Activated CD4-positive, alpha-beta T cell treated with anti-CD3 and anti-CD28 coated beads, Interleukin-2, Interleukin-4, amounts not matched to agents 100 ng/mL and 50 ng/mL, durations not matched to agents 16 hours and 8 hours (primary cell): Measurements from ENCODE around the gene LDLRAD4.

Source experiments
- DNase-seq: peaks from one replicate; pipeline ENCODE4 v3.0.0-alpha.2; 2020; ENCODE audit warnings: low spot score

Gene LDLRAD4

DNA sequence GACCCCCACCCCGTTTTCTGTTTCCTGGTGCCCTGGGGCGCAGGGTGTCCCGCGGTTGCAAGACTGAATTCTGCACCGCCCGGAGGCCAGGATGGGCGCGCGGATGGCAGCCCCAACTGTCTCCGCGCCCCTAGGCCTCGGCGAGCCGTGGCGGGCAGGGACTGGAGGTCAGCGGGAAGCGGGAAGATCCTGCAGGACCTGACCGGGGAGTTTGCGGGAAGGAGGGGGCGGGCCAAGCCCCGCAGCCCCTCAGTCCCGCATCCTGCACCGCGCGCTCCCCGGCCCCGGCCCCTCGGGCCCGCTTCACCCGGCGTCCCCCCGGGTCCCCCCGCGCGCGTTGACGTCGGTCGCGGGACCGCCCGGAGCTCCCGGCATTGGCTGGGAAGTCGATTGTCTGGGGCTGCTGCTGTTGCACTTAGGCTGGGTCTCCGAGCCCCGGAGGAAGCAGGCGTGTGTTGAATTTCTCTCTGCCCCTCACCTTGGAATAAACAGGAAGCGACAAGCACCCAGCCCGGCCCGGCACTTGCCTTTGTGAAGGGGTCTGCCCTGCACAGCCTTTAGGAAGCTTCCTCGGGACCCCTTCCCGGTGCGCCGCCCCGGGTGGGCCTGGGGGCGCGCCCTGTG lies at the start of gene LDLRAD4:
Gene LDLRAD4 (plus strand): TSS at position 393 of the 624 bp plus-strand sequence.
- DNase-seq = no peak

DNA sequence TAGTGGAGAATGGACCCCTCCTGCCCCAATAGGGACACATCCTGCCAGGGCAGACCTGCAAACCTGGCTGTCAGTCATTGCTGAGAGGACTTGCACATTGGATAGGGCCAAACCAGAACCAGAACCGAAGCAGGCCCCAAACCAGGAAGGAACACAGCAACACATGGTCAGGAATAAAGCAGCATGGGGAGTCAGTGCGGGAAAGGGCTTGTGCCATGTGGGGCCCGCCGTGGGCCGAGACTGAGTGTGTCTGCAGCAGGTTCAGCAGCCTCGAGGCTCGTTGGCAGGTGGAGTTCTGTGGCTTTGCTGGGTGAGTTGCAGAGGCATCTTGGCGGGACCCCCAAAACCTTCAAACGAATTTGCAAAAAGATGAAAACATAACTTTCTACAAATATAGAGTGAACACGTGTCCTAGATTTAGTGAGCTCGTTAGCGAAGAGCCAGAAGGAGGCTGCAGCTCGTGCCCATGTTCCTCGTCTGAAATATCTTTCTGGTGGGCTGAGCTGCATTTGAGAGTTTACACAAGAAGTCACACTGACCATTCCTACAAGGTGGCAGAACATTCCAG lies 44.9 kb upstream of the LDLRAD4 start:
- no peak for DNase-seq

DNA sequence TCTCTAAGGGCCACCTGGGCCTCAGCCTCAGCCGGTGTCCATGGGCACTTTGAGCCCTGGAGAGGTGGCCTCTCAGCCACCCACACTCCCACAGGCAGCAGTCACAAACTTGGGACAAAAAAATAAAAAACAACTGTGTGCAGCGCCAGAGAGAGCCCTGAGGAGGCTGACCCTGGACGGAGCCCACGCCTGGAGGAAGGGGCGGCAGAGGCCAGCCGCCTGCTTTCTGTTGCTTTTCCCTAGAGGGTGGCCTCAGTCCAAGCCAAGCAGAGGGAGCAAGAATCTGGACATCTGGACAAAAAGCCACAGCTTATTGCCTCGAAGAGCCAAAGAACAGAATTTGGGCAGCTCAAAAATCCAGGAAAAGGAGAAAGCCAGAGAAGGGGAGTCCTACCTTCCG lies 43.3 kb upstream of the LDLRAD4 start:
- no peak for DNase-seq

DNA sequence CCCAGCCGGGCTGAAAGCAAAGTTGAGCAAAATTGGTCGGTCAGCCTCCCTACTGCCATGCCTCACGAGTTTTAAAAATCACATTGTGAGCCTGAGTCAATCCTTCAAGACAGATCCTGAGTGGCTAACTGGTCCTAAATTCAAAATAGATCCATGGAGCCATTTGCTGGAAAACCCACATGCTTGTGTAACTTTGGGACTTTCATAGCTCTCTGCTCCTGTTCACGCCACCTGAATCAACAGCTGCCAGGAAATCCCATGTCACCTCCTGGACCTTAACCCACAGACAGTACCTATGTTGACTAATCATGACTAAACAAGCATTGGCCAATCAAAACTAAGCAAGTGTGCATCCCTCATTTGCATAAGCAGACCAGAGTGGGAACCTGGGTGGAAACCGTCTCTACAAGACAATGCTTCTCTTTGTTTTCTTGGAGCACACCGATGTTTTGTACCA lies 42.8 kb upstream of the LDLRAD4 start:
- DNase-seq = peak; percentile 23

DNA sequence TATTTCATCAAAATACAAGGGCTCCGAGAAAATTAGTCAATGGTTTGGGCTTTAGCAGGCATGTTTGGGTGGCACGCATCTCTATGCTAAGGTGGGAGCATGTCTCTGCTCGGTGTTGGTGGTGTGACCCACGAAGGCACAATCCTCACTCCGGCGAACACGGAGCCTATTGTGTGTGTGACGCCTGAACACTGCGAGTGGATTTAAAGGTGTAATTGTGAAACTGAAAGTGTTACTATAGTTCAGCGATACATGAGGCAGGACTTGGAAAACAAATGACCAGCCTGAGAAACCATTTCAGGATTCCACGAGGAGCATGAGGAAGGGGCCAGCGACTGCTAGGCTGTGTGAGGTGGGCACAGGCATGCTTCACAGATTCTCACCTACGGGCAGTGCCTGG lies 41.7 kb upstream of the LDLRAD4 start:
- DNase-seq = no peak

DNA sequence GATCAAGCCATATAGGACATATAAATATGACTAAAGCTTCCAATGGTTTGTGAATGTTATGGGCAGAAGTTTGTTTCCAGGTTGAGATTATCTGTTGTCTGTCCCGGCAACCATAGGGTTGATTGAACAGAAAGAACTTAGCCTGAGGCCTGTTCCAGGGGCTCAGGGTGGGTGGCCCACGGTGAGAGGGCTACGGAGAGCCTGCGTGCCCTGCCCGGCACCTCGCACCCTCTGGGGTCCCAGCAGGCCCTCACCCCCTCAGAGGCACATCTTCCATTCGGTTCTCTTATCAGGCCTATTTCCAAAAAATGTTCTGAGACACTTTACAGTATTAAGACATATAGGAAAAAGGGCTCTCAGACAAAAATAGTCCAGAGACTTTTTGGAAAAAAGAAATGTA lies 40.4 kb upstream of the LDLRAD4 start:
- no peak for DNase-seq

DNA sequence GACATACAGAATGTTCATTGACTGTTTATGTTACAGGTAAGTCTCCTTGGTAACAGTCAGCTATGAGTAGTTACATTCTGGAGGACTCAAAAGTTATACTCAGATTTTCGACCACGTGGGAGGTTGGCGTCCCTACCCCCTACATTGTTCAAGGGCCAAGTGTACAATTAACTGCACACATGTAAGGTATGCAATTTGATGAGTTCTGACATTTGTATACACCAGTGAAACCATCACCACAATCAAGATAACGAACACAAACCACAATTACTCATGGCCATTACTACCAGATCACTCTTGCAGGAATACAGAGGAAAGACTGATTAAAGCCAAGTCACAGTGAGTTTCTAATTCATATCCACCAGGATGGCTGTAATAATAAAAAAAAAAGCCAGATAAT lies 39.6 kb upstream of the LDLRAD4 start:
- peak; percentile 55 for DNase-seq

DNA sequence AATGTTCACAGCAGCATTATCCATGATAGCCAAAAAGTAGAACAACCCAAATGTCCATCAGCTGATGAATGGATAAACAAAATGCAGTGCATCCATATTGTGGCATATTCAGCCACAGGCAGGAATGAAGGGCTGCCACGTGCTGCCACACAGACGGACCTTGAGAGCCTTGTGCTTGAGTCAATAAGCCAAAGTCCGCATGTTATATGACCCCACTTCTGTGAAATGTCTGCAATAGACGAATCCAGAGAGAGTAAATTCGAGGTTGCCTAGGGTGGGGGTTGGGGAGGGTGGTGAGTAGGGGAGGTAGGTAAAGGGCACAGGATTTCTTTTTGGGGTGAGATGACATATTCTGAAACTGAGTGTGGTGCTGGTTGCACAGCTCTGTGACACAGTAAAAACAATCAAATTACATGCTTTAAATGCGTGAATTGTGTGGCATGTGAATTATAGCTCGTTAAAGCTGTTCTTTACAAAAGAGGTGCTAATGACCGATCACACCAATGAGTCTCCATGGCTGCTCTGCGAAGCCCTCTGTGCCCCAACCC lies 38.9 kb upstream of the LDLRAD4 start:
- DNase-seq = peak; percentile 66

DNA sequence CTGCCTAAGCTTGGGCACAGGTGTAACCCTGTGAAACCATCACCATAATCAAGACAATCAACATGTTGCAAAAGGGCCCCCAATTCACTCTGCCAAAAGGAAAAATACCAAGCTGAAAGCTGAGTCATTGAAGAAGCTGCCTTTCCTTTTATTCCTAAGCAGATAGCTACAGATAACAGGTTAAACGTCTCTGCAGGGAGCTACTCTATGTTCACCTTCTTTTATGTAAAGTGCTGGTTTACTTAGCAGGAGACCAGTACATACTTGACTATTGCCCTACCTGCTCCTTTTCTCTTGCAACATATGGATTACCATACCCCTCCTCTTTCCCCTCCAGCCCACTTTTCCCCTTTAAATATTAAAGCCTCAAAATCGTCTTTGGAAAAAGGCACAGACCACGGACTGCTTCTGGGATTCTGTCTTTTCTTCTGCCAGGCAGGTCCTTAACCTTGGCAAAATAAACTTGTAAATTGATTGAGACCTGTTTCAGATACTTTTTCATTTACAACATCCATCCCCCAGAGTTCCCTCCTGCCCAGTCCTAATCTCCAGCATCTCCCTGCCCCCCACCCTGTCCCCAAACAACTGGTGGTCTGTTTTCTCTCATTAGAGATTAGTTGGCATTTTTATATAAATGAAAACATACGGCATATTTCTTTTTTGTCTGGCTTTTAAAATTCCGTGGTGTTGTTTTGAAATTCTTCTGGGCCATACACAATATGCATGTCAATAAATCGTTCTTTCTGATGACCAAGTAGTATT lies 37.8 kb upstream of the LDLRAD4 start:
- DNase-seq = no peak

DNA sequence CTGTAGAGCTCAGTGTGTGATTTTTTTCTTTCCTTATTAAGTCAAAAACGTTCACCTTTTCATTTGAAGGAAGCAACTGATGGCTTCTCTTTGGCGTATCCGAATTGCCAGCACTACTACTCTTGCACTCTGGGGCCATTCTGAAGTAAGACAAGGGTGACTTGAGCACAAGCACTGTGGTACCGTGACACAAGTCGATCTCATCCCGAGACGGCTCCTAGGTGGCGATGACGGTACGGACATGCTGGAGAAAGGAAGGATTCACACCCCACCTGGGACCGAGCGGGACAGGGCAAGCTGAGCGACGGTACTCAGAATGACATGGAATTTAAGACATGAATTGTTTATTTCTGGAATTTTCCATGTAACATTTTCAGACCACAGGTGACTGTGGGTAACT lies 36.8 kb upstream of the LDLRAD4 start:
- DNase-seq = no peak

DNA sequence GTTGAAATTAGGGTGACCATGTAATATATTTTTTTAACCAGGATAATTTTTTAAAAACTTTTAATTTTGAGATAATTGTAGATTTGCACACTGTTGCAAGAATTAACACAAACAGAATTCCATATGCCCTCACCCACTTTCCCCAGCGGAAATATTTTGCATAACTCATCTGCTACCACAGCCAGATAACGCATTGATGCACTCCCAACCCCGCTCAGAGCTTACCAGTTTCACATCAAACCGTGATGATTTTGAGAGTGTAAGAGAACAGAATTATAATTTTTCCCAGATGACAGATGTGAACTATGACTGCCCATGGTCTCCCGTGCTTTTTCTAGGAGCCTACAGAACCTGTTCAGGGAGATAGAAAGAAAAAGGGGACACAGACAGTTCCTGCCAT lies 35.2 kb upstream of the LDLRAD4 start:
- DNase-seq = no peak

DNA sequence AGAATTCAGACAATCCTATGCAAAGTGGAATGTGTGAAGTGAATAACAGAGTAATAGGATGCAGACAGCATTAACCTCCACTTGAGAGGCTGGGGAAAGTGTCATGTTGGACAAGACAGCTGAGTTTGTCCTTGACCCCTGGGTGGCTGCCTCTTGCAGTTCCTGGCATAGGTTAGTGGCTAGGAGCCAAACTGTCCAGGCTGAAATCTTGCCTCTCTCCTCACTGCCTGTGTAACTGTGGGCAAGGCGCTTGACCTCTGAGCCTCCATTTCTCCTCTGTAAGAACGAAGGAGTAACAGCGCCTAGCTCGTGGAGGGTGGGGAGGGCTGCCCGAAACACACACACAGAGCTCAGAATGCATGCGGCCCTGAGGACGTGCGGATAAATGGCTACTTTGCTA lies 34.8 kb upstream of the LDLRAD4 start:
- DNase-seq = no peak

DNA sequence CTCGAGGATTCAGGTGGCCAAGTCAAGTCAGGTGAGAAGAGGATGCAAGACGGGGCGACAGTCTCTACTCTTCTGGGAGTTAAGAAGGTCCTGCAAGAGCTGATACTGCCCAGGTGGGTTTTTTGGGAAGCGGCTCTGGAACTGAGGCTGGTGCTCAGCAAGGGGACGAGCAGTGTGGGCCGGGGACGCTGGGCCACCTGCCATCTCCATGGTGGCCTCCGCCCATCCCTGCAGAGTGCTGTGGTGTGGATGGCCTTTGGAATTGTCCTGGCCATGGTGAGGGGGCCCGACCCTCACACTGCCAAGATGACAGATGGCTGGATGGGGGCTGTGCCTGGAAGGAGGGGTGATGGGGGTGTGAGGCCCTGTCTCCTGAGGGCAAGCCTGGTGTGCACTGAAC lies 34.2 kb upstream of the LDLRAD4 start:
- DNase-seq = no peak

DNA sequence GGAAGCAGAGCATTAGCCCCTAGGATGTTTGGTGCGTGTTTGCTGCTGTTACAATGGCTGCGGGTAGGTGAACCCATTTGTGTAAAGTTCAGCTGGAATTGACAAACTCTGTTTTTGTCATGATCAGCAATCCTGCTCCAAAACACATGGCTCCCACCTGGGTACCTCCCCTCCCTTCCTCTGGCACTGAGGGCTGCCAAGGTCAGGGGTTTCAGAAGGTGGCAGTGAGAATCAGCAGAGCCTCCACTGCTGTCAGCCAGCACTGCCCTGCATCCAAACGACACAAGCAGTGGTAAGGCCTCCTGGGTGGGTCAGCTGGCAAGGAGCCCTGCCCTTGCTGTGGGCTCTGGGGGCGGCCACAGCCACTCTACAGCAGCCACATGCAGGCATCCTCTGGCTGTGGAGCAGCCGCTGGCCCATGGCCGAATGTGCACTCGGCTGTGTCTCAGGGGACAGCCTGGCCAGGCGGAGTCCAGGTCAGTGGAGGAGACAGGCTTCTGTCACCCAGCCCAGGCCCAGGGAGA lies 32.8 kb upstream of the LDLRAD4 start:
- DNase-seq = no peak

DNA sequence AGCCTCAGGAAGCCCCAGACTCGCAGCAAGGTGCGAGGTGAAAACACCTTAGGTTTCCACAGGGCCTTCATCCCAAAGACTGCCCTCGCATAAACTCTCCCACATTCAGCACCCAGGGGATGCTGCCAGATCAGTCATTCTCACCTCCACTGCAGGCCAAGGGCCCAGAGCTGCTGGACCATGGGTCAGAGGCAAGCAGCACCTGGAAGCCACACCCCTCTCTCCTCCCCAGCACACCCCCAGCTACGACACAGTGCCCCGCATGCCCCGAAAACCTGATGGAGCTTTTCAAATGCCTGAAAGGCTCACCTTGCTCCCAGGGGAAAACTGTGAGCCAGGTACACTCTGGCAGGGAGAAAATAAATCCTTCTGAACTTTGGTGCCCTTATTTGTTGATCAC lies 31.9 kb upstream of the LDLRAD4 start:
- no peak for DNase-seq

DNA sequence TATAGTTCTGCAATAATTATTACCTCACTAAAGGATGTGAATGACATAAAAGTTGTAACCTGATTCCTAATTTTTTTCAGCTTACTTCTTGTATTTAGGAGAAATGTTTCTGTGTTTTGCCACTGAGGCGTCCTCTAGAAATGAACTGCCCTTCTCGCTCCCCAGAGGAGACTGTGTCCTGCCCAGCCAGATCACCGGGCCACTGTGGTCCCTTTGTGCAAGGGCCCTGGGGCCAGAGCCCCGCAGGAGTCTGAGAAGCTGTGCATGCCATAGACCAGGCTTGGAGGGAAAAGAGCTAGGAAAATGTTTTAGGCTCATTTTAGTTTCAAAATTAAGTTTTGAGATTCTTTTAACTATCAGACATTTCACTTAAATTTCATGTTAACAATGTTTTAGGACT lies 31.1 kb upstream of the LDLRAD4 start:
- no peak for DNase-seq

DNA sequence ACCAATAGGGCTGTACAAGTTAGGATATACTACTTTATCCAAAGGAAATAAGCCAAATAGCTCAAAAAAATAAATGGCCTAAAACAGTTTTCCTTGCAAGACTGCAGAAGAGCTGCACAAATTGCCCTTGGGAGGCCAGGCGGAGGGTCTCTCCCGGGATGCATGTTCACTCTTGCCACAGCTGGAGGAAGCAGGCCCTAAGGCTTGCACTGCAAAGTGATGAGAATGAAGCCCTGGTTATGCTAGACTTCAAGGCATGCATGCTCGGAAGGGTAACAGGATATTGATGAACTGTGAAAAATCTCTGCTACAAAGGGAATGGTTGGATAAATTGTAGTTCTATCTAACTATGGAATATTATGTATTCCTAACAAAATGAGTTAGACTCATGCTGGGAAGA lies 27.5 kb upstream of the LDLRAD4 start:
- DNase-seq = no peak

DNA sequence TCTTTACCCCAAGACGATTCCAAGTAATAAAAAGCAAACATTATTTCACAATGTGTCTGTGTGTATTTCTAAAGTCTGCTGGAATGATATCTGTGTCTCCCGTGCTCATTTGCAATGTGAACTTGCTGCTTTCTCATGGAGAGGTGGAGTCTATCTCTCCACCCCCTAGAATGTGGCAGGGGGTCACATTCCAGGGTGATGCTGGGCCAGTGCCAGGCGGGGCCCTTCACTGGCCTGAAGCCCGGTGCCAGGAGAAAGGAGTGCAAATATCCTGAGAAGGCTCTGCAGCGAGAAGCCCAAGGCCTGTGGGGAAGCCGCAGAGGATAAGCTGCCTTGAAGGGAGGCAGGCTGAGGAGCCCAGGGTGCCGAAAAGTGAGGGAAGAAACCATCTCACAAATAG lies 26.8 kb upstream of the LDLRAD4 start:
- DNase-seq = no peak

DNA sequence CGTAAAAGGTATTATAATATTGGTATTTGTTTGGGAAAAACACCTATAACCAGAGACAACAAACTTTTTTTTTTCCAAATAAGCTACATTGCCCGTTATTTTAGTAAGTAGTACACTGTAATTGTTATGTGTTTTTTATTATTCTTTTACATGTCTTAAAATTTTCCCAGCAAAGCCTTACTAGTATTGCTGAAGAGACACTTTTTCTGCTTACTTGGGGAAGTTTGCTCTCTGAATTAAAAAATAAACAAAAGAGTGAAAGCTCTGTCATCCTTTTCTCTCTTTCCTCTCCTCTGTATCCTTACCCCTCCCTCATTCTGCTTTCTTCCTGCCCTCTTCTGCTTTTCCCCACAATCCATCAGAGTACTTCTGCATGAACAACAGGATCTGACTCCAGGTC lies 25.6 kb upstream of the LDLRAD4 start:
- no peak for DNase-seq

DNA sequence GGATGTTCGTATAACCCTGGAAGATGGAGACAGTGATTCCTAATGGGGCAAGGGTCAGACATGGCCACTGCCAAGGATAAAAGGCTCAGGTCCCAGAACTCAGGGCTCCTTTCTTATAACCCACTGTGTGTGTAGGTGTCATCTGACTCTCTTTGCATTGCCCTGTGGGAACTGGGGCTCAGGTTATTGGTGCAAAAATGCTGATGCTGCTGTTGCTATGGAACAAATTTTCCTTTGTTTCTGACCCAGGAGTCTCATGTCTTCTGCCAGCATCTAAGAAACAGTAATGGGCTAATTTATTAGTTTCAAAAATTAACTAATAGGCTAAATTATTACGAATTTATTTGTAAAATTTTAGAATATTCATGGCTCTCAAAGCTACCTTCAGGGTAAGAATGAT lies 24.3 kb upstream of the LDLRAD4 start:
- no peak for DNase-seq

DNA sequence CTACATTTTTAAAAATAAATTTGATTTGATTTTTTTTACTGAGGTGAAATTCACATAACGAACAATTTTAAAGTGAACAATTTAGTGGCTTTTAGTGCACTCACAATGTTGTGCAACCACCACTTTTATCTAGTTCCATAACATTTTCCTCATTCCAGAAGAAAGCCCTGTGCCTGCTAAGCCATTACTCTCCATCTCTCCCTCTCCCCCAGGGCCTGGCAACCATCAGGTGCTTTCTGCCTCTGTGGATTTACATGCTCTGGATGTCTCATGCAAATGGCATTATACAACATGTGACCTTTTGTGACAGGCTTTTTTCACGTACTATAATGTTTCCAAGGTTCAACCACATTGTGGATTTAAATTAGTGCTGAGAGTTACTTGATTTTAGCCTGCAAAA lies 19.9 kb upstream of the LDLRAD4 start:
- DNase-seq = no peak

DNA sequence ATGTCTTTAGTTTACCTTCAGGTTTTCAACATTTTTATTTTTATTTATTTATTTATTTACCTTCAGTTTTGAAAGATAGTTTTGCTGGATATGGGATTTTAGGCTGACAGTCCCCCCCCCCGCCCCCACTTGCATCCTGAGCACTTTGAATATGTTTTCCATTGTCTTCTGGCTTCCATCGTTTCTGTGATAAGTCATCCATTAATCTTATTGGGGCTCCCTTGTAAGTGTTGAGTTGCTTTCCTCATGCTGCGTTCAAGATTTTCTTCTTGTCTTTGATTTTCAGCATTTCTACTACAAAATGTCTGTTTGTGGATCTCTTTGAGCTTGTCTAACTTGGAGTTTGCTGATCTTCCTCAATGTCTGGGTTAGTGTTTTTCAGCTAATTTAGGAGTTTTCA lies 19.4 kb upstream of the LDLRAD4 start:
- DNase-seq = no peak

DNA sequence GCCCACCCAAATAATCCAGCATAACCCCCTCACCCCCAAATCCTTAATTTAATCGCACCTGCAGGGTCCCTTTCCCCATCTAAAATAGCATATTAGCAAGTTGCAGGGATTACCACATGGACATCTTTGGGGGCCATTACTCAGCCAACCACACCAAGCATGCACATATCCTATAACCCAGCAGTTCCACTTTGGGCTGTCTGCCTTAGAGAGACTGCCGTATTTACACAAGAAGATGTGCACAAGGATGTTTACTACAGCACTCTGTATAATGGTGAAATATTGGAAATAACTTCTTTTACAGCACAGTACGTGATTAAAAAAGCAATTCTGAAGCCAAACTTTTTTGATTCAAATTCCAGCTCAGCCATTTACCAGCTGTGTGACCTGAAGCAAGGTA lies 17.3 kb upstream of the LDLRAD4 start:
- DNase-seq = no peak
